Lung (tissue), 12 donors: Measurements from ENCODE around the gene KRT75. TPM values are rescaled to one million over a fixed set of nuclear protein-coding genes. Genes with fewer than 3 reads are reported as not detected.

Experiments
- ATAC-seq: fragments of 200-7000 bp; cut with Tn5 transposase; one replicate; pipeline ENCODE4 v1.9.1; 2020; ENCODE audit warnings: moderate number of reproducible peaks; ENCODE audit not compliant: insufficient read depth, low FRiP score
- DNase-seq, 3 donors: peaks; one replicate each; pipeline ENCODE4 v3.0.0-alpha.2; 2013 to 2017
- H3K27ac ChIP-seq, 2 donors: one replicate each; pipeline ENCODE4 v1.5.1; 2013; ENCODE audit warnings: mild to moderate bottlenecking in 2 of 2, moderate library complexity in 2 of 2, control low read depth in 1 of 2, inconsistent platforms in 1 of 2, low read depth in 1 of 2, low read length in 1 of 2
- H3K27me3 ChIP-seq, 3 donors: one replicate each; pipeline ENCODE4 v1.5.1; 2013; ENCODE audit warnings: low read length in 2 of 3; ENCODE audit not compliant: control insufficient read depth in 3 of 3, insufficient read depth in 3 of 3
- H3K36me3 ChIP-seq, 4 donors: one replicate each; pipeline ENCODE4 v1.5.1; 2013; ENCODE audit warnings: low read length in 4 of 4, mild to moderate bottlenecking in 1 of 4, moderate library complexity in 1 of 4; ENCODE audit not compliant: control insufficient read depth in 4 of 4, insufficient read depth in 4 of 4
- H3K4me1 ChIP-seq, 5 donors: one replicate each; pipeline ENCODE4 v1.5.1; 2013; ENCODE audit warnings: low read length in 5 of 5, mild to moderate bottlenecking in 2 of 5, moderate library complexity in 1 of 5; ENCODE audit not compliant: control insufficient read depth in 5 of 5, insufficient read depth in 5 of 5
- H3K4me3 ChIP-seq: one replicate; pipeline ENCODE4 v1.5.1; 2013; ENCODE audit warnings: mild to moderate bottlenecking, control low read depth, moderate library complexity
- H3K9ac ChIP-seq, 2 donors: one replicate each; pipeline ENCODE4 v1.5.1; 2013; ENCODE audit warnings: low read length in 2 of 2, control low read depth in 1 of 2; ENCODE audit not compliant: insufficient read depth in 1 of 2
- H3K9me3 ChIP-seq, 4 donors: one replicate each; pipeline ENCODE4 v1.5.1; 2013; ENCODE audit warnings: low read length in 3 of 4, mild to moderate bottlenecking in 1 of 4, moderate library complexity in 1 of 4; ENCODE audit not compliant: control insufficient read depth in 4 of 4, insufficient read depth in 3 of 4
- WGBS, 2 donors: extraction: QIAGEN DNeasy Blood & Tissue Kit; methylation state at CpG; one replicate each; pipeline ENCODE4 v1.1.7; 2013; 5-methylcytosine and 5-hydroxymethylcytosine counted together
- polyA plus RNA-seq, 2 donors: library from polyadenylated mRNA; stranded (reverse); fragments of 200-250 nt; gene quantifications; one replicate each; pipeline ENCODE4 v1.2.1, GENCODE V29; 2013
- total RNA-seq, 2 donors: library from RNA; depleted of rRNA in 1 of 2; stranded (reverse); fragments of >200 nt in 1 of 2; gene quantifications; one replicate each; pipeline ENCODE4 v1.2.1, GENCODE V29; 2014 to 2021
- TF ChIP-seq, protein P1 (sequence below): IDR thresholded peaks from 2 replicates; pipeline ENCODE4 v1.5.1; 2012; ENCODE audit warnings: mild to moderate bottlenecking; ENCODE audit errors: control extremely low read depth, extremely low read depth
- donor health status: control.
- donor health status: control.
- donor health status: Bipolar disorder and iron deficiency.
- donor health status: healthy.
- donor health status: DM: yes; HTN: yes; CAD: no.

The KRT75 gene
- total and polyA plus RNA-seq, 4 donors, result 0.01 TPM; not detected in 3

DNA sequence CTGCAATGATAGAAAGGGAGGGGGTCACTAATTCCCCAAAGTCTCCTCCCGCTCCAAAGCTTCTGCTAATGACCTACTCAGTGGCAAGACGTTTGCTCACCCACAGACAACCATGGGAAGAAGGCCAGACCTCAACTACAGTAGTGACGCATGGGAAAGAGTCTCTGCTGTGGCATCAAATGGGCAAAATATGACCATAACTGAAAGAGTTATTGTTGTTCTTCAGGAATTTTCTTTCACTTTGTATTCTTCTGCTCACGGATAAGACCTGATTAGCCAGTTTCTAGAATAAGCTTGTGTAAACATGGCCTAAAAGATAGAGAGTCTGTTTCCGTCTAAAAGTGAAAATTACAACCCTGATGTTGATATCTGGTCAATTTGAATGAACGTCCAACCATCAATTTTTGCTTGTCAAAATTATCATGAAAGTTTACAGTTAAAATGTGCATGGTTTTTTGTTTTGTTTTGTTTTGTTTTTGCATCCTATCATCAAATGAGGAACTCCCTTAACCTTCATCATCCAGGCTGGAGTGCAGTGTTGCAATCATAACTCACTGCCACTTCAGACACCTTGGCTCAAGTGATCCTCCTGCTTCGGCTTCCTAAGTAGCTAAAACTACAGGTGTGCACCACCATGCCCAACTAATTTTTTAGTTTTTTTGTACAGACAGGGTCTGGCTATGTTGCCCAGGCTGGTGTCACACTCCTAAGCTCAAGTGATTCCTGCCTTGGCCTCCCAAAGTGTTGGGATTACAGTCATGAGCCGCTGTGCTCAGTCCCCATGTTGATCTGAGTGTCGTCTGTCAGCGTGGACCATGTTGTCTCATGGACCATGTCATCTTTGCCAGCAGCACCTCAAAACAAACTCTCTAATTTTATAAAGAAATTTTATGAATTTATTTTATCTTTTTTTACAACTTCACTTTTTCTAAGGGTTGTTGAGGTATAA, 10.8 kb upstream of the KRT75 start:
- DNase-seq (no peak), ATAC-seq (no peak)
- Histone ChIP-seq H3K4me3 (no peak overlapping the region), H3K4me1 (no peaks in the 10 kb centered on the region), H3K9me3 (no peaks in the 10 kb centered on the region), H3K36me3 (no peaks in the 10 kb centered on the region), H3K9ac (no peak overlapping the region), H3K27ac (no peak overlapping the region), H3K27me3 (peaks cover 0 to 3% (median 0%) of the 10 kb centered on the region in 3 donors)
- WGBS, 2 donors, result 57 to 81% methylated on average over 10 of the region's 10 CpGs
- TF ChIP-seq, protein P1, sequence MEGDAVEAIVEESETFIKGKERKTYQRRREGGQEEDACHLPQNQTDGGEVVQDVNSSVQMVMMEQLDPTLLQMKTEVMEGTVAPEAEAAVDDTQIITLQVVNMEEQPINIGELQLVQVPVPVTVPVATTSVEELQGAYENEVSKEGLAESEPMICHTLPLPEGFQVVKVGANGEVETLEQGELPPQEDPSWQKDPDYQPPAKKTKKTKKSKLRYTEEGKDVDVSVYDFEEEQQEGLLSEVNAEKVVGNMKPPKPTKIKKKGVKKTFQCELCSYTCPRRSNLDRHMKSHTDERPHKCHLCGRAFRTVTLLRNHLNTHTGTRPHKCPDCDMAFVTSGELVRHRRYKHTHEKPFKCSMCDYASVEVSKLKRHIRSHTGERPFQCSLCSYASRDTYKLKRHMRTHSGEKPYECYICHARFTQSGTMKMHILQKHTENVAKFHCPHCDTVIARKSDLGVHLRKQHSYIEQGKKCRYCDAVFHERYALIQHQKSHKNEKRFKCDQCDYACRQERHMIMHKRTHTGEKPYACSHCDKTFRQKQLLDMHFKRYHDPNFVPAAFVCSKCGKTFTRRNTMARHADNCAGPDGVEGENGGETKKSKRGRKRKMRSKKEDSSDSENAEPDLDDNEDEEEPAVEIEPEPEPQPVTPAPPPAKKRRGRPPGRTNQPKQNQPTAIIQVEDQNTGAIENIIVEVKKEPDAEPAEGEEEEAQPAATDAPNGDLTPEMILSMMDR, result no peak

DNA sequence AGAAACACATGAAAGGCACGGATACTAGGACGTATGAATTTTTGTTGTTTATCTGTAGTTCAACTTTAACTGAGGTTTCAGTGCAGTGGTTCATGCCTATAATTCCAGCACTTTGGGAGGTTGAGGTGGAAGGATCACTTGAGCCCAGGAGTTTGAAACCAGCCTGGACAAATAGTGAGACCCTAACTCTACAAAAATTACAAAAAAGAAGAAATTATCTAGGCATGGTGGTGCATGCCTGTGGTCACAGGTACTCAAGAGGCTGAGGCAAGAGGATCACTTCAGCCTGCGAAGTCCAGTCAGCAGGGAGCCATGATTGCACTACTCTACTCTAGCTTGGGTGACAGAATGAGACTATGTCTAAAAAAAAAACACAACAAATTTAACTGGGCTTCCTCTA, 9.8 kb upstream of the KRT75 start:
- Histone ChIP-seq H3K36me3 (no peaks in the 10 kb centered on the region), H3K9ac (no peak overlapping the region), H3K4me1 (no peaks in the 10 kb centered on the region), H3K27ac (no peak overlapping the region), H3K4me3 (no peak overlapping the region), H3K9me3 (no peaks in the 10 kb centered on the region), H3K27me3 (peaks cover 0 to 3% (median 0%) of the 10 kb centered on the region in 3 donors)
- 85 to 92% methylated on average over 3 of the region's 3 CpGs for WGBS, 2 donors
- no peak for ATAC-seq
- DNase-seq, result no peak
- TF ChIP-seq, protein P1, result no peak

DNA sequence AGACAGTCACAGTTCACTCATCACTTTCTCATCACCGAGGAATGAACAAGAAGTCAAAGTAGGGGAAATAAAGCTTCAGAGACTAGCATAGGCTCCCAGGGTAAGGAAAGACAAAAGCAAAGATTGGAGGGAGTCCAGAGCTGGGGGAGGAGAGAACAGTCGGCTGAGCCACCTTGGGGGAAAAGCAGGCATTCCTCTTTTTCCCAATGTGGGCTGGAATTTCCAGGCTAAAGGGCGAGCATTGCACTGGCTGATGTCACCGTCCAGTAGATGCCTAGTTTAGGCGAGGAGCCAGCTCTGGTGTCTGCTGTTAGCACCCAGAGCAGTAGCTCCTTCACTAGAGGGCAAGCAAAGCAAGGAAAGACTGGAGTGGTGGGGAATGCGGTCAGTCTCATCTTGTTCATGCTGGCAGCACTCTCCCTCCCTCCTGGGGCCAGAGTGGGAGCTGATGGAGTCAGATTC, 8.5 kb upstream of the KRT75 start:
- Histone ChIP-seq H3K9ac (no peak overlapping the region), H3K4me1 (no peaks in the 10 kb centered on the region), H3K27me3 (peaks cover 0 to 3% (median 0%) of the 10 kb centered on the region in 3 donors), H3K4me3 (no peak overlapping the region), H3K36me3 (no peaks in the 10 kb centered on the region), H3K27ac (no peak overlapping the region), H3K9me3 (no peaks in the 10 kb centered on the region)
- 32 to 35% methylated on average over 6 of the region's 6 CpGs for WGBS, 2 donors
- ATAC-seq (no peak), DNase-seq (no peak)
- TF ChIP-seq, protein P1, result no peak
